Suprapubic skin (tissue), 4 donors: ENCODE results near the gene COL9A3.

Experiments used
- EP300 ChIP-seq: sonication (generic); formaldehyde crosslinking; IDR thresholded peaks from one replicate; pipeline ENCODE4 v1.6.1; 2017; ENCODE audit warnings: antibody characterized with exemption
- POLR2A ChIP-seq, 2 donors: fragments of 450-650 bp; IDR thresholded peaks; one replicate each; pipeline ENCODE4 v1.6.1; 2017; ENCODE audit warnings: antibody characterized with exemption in 2 of 2, mild to moderate bottlenecking in 2 of 2, moderate library complexity in 2 of 2
- POLR2AphosphoS5 ChIP-seq, 3 donors: sonication (generic); formaldehyde crosslinking; IDR thresholded peaks; one replicate each; pipeline ENCODE4 v1.6.1; 2017; ENCODE audit warnings: antibody characterized with exemption in 3 of 3
- TF ChIP-seq, protein P1 (sequence below), 2 donors: fragments of 200-600 bp in 1 of 2; fragments of 450-650 bp in 1 of 2; sonication (generic) in 1 of 2; IDR thresholded peaks; one replicate each; pipeline ENCODE4 v1.5.1; 2016 to 2019; ENCODE audit warnings: antibody characterized with exemption in 2 of 2, mild to moderate bottlenecking in 1 of 2, moderate library complexity in 1 of 2

DNA sequence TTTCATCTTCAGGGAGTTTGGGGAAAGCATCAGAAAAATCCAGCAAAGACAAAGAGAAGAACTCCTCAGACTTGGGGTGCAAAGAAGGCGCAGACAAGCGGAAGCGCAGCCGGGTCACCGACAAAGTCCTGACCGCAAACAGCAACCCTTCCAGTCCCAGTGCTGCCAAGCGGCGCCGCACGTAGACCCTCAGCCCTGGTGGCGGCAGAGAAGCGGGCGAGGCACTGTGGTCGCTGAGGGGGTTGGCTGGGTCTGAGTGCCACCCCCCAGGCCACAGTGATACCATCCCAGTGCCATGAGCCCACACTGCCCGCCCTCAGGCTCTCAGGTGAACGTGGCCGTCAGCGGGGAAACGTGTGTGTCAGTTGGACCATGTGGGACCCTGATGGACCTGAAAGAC is 17.4 kb upstream of the COL9A3 start:
- TF ChIP-seq POLR2A (IDR thresholded peaks at IDR 0.05) (no peak), POLR2AphosphoS5 (IDR thresholded peaks at IDR 0.05) (no peak), EP300 (no peak)
- TF ChIP-seq, protein P1, sequence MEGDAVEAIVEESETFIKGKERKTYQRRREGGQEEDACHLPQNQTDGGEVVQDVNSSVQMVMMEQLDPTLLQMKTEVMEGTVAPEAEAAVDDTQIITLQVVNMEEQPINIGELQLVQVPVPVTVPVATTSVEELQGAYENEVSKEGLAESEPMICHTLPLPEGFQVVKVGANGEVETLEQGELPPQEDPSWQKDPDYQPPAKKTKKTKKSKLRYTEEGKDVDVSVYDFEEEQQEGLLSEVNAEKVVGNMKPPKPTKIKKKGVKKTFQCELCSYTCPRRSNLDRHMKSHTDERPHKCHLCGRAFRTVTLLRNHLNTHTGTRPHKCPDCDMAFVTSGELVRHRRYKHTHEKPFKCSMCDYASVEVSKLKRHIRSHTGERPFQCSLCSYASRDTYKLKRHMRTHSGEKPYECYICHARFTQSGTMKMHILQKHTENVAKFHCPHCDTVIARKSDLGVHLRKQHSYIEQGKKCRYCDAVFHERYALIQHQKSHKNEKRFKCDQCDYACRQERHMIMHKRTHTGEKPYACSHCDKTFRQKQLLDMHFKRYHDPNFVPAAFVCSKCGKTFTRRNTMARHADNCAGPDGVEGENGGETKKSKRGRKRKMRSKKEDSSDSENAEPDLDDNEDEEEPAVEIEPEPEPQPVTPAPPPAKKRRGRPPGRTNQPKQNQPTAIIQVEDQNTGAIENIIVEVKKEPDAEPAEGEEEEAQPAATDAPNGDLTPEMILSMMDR (IDR thresholded peaks at IDR 0.05) = no peak
